A549 (cell line): ENCODE data around the gene CDH4. TPM values are rescaled to one million over a fixed set of nuclear protein-coding genes. Genes with fewer than 3 reads are reported as not detected.

Source experiments
- ATAC-seq, 2 experiments: fragments of 200-7000 bp in 1 of 2; fragments of >200 bp in 1 of 2; cut with Nextera tagmentation in 1 of 2; cut with Tn5 transposase in 1 of 2; 3 replicates each; pipeline versions ENCODE4 v1.8.0 to v1.9.1; 2018 to 2020; ENCODE audit warnings: mild to moderate bottlenecking in 1 of 2, moderate library complexity in 1 of 2
- CTCF ChIA-PET: fragments of 300-600 bp; sonication (Branson Sonifier 250); formaldehyde crosslinking; extraction: SDS; loops from one replicate; lab custom pipeline; 2021; ENCODE audit warnings: antibody characterized with exemption, inconsistent platforms; lab: Yijun Ruan, JAX
- POLR2A ChIA-PET: fragments of 350-600 bp; formaldehyde crosslinking; extraction: SDS; loops from one replicate; lab custom pipeline; 2021; ENCODE audit warnings: antibody characterized with exemption, inconsistent platforms; lab: Yijun Ruan, JAX
- DNase-seq, 2 experiments: peaks; one replicate each; pipeline versions ENCODE4 v3.0.0 to v3.0.0-alpha.2; 2011 to 2016; ENCODE audit warnings: low read depth in 1 of 2, low spot score in 1 of 2
- FAIRE-seq: peaks from 2 replicates; lab custom pipeline; 2011; peaks lifted over from hg19 to GRCh38; lab: Jason Lieb, UNC
- H3K27ac ChIP-seq, 2 experiments: fragments of >200 bp; sonication (Bioruptor Twin); formaldehyde crosslinking; 3 replicates each; pipeline ENCODE4 v1.5.1; 2016 to 2017
- H3K4me1 ChIP-seq: fragments of >200 bp; sonication (Bioruptor Twin); formaldehyde crosslinking; 3 replicates; pipeline ENCODE4 v1.6.1; 2016
- H3K4me2 ChIP-seq: fragments of >200 bp; sonication (Bioruptor Twin); formaldehyde crosslinking; 3 replicates; pipeline ENCODE4 v1.6.1; 2016
- H3K4me3 ChIP-seq: fragments of >200 bp; sonication (Bioruptor Twin); formaldehyde crosslinking; 3 replicates; pipeline ENCODE4 v1.5.1; 2016
- H3K9me3 ChIP-seq: fragments of >200 bp; sonication (Bioruptor Twin); formaldehyde crosslinking; 3 replicates; pipeline ENCODE4 v1.6.1; 2016
- CBX2 ChIP-seq: fragments of 200-600 bp; sonication (generic); IDR thresholded peaks from 2 replicates; pipeline ENCODE4 v1.6.1; 2016; ENCODE audit warnings: low read depth, mild to moderate bottlenecking, borderline replicate concordance
- CHD2 ChIP-seq: fragments of 150-350 bp; IDR thresholded peaks from 2 replicates; pipeline ENCODE4 v1.6.1; 2014; ENCODE audit warnings: low read length; ENCODE audit not compliant: partially characterized antibody
- CTCF ChIP-seq: fragments of >200 bp; sonication (Bioruptor Twin); formaldehyde crosslinking; IDR thresholded peaks from 3 replicates; pipeline ENCODE4 v1.5.1; 2016
- E2F6 ChIP-seq: IDR thresholded peaks from 2 replicates; pipeline ENCODE4 v1.6.1; 2012; ENCODE audit warnings: low read depth, borderline replicate concordance
- ELK1 ChIP-seq: fragments of 150-350 bp; IDR thresholded peaks from 2 replicates; pipeline ENCODE4 v1.6.1; 2014; ENCODE audit warnings: low read depth, mild to moderate bottlenecking, low read length
- FOSL2 ChIP-seq, 2 experiments: fragments of 450-650 bp in 1 of 2; fragments of >200 bp in 1 of 2; sonication (Bioruptor Twin) in 1 of 2; formaldehyde crosslinking; IDR thresholded peaks; 2 replicates each; pipeline versions ENCODE4 v1.5.0 to v1.6.1; 2016 to 2020; ENCODE audit warnings: mild to moderate bottlenecking in 1 of 2, moderate library complexity in 1 of 2
- FOXS1 ChIP-seq: fragments of 250-450 bp; sonication (Bioruptor Pico); IDR thresholded peaks from 2 replicates; pipeline ENCODE4 v1.5.0; 2020; ENCODE audit warnings: mild to moderate bottlenecking, moderate library complexity
- HDAC2 ChIP-seq: fragments of 200-600 bp; sonication (generic); IDR thresholded peaks from 2 replicates; pipeline ENCODE4 v1.6.1; 2016
- HES2 ChIP-seq: fragments of >200 bp; sonication (Bioruptor Twin); formaldehyde crosslinking; IDR thresholded peaks from 2 replicates; pipeline ENCODE4 v1.6.1; 2016
- HEYL ChIP-seq: fragments of 250-450 bp; sonication (Bioruptor Pico); IDR thresholded peaks from 2 replicates; pipeline ENCODE4 v1.8.0; 2021; ENCODE audit warnings: mild to moderate bottlenecking, moderate library complexity
- HMGXB4 ChIP-seq: fragments of 250-450 bp; sonication (Bioruptor Pico); IDR thresholded peaks from 2 replicates; pipeline ENCODE4 v1.5.0; 2021; ENCODE audit warnings: mild to moderate bottlenecking, moderate library complexity, borderline replicate concordance
- KDM1A ChIP-seq: fragments of 200-600 bp; sonication (generic); IDR thresholded peaks from 2 replicates; pipeline ENCODE4 v1.6.1; 2016; ENCODE audit warnings: low read depth, mild to moderate bottlenecking
- KDM5A ChIP-seq: fragments of 200-600 bp; sonication (generic); IDR thresholded peaks from 2 replicates; pipeline ENCODE4 v1.6.1; 2016; ENCODE audit warnings: antibody characterized with exemption, mild to moderate bottlenecking
- NFE2L2 ChIP-seq: fragments of 150-350 bp; conservative IDR thresholded peaks from 2 replicates; pipeline ENCODE4 v1.6.1; 2014; ENCODE audit warnings: low read length
- PBX3 ChIP-seq: IDR thresholded peaks from 2 replicates; pipeline ENCODE4 v1.6.1; 2012
- PHF8 ChIP-seq: fragments of 200-600 bp; sonication (generic); IDR thresholded peaks from 2 replicates; pipeline ENCODE4 v1.6.1; 2016; ENCODE audit warnings: low read depth, mild to moderate bottlenecking, antibody characterized with exemption, moderate library complexity, borderline replicate concordance
- POLR2A ChIP-seq: IDR thresholded peaks from 2 replicates; pipeline ENCODE4 v1.6.1; 2012; ENCODE audit warnings: mild to moderate bottlenecking, low read length
- POLR2AphosphoS2 ChIP-seq: conservative IDR thresholded peaks from 2 replicates; pipeline ENCODE4 v1.6.1; 2012; ENCODE audit warnings: low read length, improper control_type of control experiment, inconsistent platforms
- RAD21 ChIP-seq, 2 experiments: fragments of >200 bp in 1 of 2; sonication (Bioruptor Twin) in 1 of 2; formaldehyde crosslinking in 1 of 2; IDR thresholded peaks in 1 of 2; conservative IDR thresholded peaks in 1 of 2; 2 replicates in 1 of 2; 3 replicates in 1 of 2; pipeline ENCODE4 v1.6.1; 2012 to 2018; ENCODE audit warnings: inconsistent platforms in 1 of 2
- RARB ChIP-seq: fragments of 250-450 bp; sonication (Bioruptor Pico); IDR thresholded peaks from 2 replicates; pipeline ENCODE4 v1.8.0; 2021; ENCODE audit warnings: mild to moderate bottlenecking, moderate library complexity
- TFCP2L1 ChIP-seq: fragments of 250-450 bp; sonication (Bioruptor Pico); IDR thresholded peaks from 2 replicates; pipeline ENCODE4 v1.5.0; 2021; ENCODE audit warnings: mild to moderate bottlenecking
- TP53 ChIP-seq: fragments of 250-450 bp; sonication (Bioruptor Pico); IDR thresholded peaks from 2 replicates; pipeline ENCODE4 v1.5.0; 2021; ENCODE audit warnings: mild to moderate bottlenecking, moderate library complexity
- ZC3H11A ChIP-seq: fragments of 450-650 bp; IDR thresholded peaks from 2 replicates; pipeline ENCODE4 v1.6.1; 2014; ENCODE audit warnings: antibody characterized with exemption, mild to moderate bottlenecking
- ZSCAN20 ChIP-seq: fragments of 250-450 bp; sonication (Bioruptor Pico); IDR thresholded peaks from 2 replicates; pipeline ENCODE4 v1.8.0; 2022; ENCODE audit warnings: mild to moderate bottlenecking, moderate library complexity
- WGBS: methylation state at CpG from one replicate; pipeline ENCODE4 v1.1.6; 2017; ENCODE audit errors: missing lambda C conversion rate; 5-methylcytosine and 5-hydroxymethylcytosine counted together
- polyA plus RNA-seq, 4 experiments: library from polyadenylated mRNA; depleted of rRNA in 3 of 4; stranded (reverse); fragments of >200 nt; fragmentation: RNase III in 1 of 4; extraction: RNeasy Plus Mini Kit Qiagen cat#74134 plus additional on column Dnase treatment in 1 of 4; gene quantifications; 2 replicates in 3 of 4; 3 replicates in 1 of 4; pipeline ENCODE4 v1.2.3, GENCODE V29; 2011 to 2017

The CDH4 gene
- polyA plus RNA-seq, 2 of the 4 experiments (the other 2 are of a cell fraction), result 3.4 to 10.3 TPM

- Histone ChIP-seq H3K4me3 (no peak overlapping the region), H3K4me1 (no peaks in the 10 kb centered on the region), H3K27ac (no peak overlapping the region), H3K9me3 (no peaks in the 10 kb centered on the region), H3K4me2 (no peak overlapping the region)
- 90% methylated on average over 23 of the region's 23 CpGs for WGBS
- ATAC-seq (no peak), DNase-seq (no peak), FAIRE-seq (no peak)
- ChIA-PET CTCF (interaction anchor here (1.1 kb wide), 1 partner anchor 31 kb away, joined by 3 read pairs; no protein-coding TSS in a partner anchor), POLR2A (no interaction called here)
- no peak for TF ChIP-seq TP53 (CRISPR knock-in tag)
- no peak for TF ChIP-seq KDM1A
- TF ChIP-seq ZSCAN20 (CRISPR knock-in tag), result no peak
- TF ChIP-seq PBX3, result no peak
- no peak for TF ChIP-seq CHD2
- TF ChIP-seq ZC3H11A, result no peak
- TF ChIP-seq FOSL2 (IDR thresholded peaks at IDR 0.05), result no peak
- TF ChIP-seq FOSL2 (CRISPR knock-in tag; IDR thresholded peaks at IDR 0.05), result no peak
- TF ChIP-seq FOXS1 (CRISPR knock-in tag), result no peak
- no peak for TF ChIP-seq TFCP2L1 (CRISPR knock-in tag)
- no peak for TF ChIP-seq HMGXB4 (CRISPR knock-in tag)
- no peak for TF ChIP-seq RAD21 (conservative IDR thresholded peaks at IDR 0.05 in 1 of 2, IDR thresholded peaks at IDR 0.05 in 1 of 2)
- TF ChIP-seq CBX2, result no peak
- TF ChIP-seq HEYL (CRISPR knock-in tag), result no peak
- no peak for TF ChIP-seq RARB
- no peak for TF ChIP-seq KDM5A
- no peak for TF ChIP-seq E2F6
- TF ChIP-seq PHF8, result no peak
- TF ChIP-seq HES2, result no peak
- TF ChIP-seq NFE2L2, result no peak
- no peak for TF ChIP-seq HDAC2
Measured at GRCh38 chr20:61926796-61927192, 674.7 kb downstream of the CDH4 start.

GRCh38 chr20:61927193-61927825 is 675.2 kb downstream of the CDH4 start:
- H3K9me3 ChIP-seq, result no peaks in the 10 kb centered on the region
- TF ChIP-seq CTCF (no peak), HMGXB4 (CRISPR knock-in tag) (no peak), POLR2AphosphoS2 (no peak), POLR2A (no peak), ELK1 (no peak)
- DNase-seq (no peak), FAIRE-seq (no peak), ATAC-seq (no peak)
- POLR2A ChIA-PET, result no interaction called here
- no peak overlapping the region for H3K4me3 ChIP-seq
- H3K27ac ChIP-seq, result no peak overlapping the region
- 82% methylated on average over 21 of the region's 21 CpGs for WGBS
- no peak overlapping the region for H3K4me2 ChIP-seq
- no peaks in the 10 kb centered on the region for H3K4me1 ChIP-seq
- CTCF ChIA-PET, result interaction anchor here (1.1 kb wide), 1 partner anchor 31 kb away, joined by 3 read pairs; no protein-coding TSS in a partner anchor
